Stimulated activated naive CD8-positive, alpha-beta T cell treated with anti-CD3 and anti-CD28 coated beads, Interleukin-15, Interleukin-2, amounts not matched to agents 100 U/mL and 50 U/mL, for 24 hours (primary cell): Measurements from ENCODE around the gene NELFB.

ENCODE experiments used
- ATAC-seq: fragments of 150-1000 bp; cut with Tn5 transposase; one replicate; pipeline ENCODE4 v1.10.0; 2021
- DNase-seq: peaks from one replicate; pipeline ENCODE4 v3.0.0; 2021

NELFB gene

GRCh38 chr9:137254624-137255447 is at the start of gene NELFB:
Gene NELFB (plus strand): TSS chr9:137255327.
- peak; percentile 91 for ATAC-seq
- peak; percentile 99 for DNase-seq

- ATAC-seq (no peak), DNase-seq (no peak)
Observed at GRCh38 chr9:137206602-137207001, 48.5 kb upstream of the NELFB start.

- DNase-seq = no peak
- ATAC-seq = no peak
Observed at GRCh38 chr9:137211532-137211931, 43.6 kb upstream of the NELFB start.

- ATAC-seq = no peak
- no peak for DNase-seq
Observed at GRCh38 chr9:137212520-137212919, 42.6 kb upstream of the NELFB start.

- no peak for ATAC-seq
- no peak for DNase-seq
Observed at GRCh38 chr9:137213160-137214060, 41.7 kb upstream of the NELFB start.

GRCh38 chr9:137214620-137215019 is 40.5 kb upstream of the NELFB start:
- no peak for DNase-seq
- ATAC-seq = no peak

- DNase-seq (no peak), ATAC-seq (no peak)
Observed at GRCh38 chr9:137215196-137215986, 39.7 kb upstream of the NELFB start.

GRCh38 chr9:137216188-137216965 is 38.8 kb upstream of the NELFB start:
- DNase-seq = no peak
- no peak for ATAC-seq

GRCh38 chr9:137217276-137218211 is 37.6 kb upstream of the NELFB start:
- no peak for DNase-seq
- ATAC-seq = no peak

GRCh38 chr9:137218212-137218753 is 36.8 kb upstream of the NELFB start:
- DNase-seq (no peak), ATAC-seq (no peak)

- DNase-seq (no peak), ATAC-seq (no peak)
Observed at GRCh38 chr9:137218754-137219271, 36.3 kb upstream of the NELFB start.

GRCh38 chr9:137219757-137220316 is 35.3 kb upstream of the NELFB start:
- no peak for ATAC-seq

GRCh38 chr9:137220317-137221094 is 34.6 kb upstream of the NELFB start:
- no peak for DNase-seq
- no peak for ATAC-seq

More at GRCh38 chr9:137219757-137220316, 35.3 kb upstream of the NELFB start:
- no peak for DNase-seq

GRCh38 chr9:137221095-137221505 is 34.0 kb upstream of the NELFB start:
- DNase-seq = no peak
- ATAC-seq = no peak

GRCh38 chr9:137221506-137222111 is 33.5 kb upstream of the NELFB start:
- no peak for DNase-seq
- no peak for ATAC-seq

- no peak for ATAC-seq
Observed at GRCh38 chr9:137222190-137223077, 32.7 kb upstream of the NELFB start, which contains the start of gene RNF208. Gene RNF208 (minus strand): TSS chr9:137222240. CDS start chr9:137221212, 1,028 bp downstream.

More at GRCh38 chr9:137222190-137223077, 32.7 kb upstream of the NELFB start, which contains the start of gene RNF208:
- no peak for DNase-seq
